GM21576 (cell line): ENCODE results near the gene DHRS4L2.
"Not testable (repeated sequence)": the region's sequence is repeated elsewhere in the genome, so short reads cannot be mapped to it uniquely, and the experiment has no call there.

Experiments
- ATAC-seq: cut with Tn5 transposase; IDR thresholded peaks from one replicate; pipeline ENCODE4 v1.9.1; 2021; ENCODE audit warnings: mild to moderate bottlenecking, moderate library complexity; ENCODE audit not compliant: unreplicated experiment

Gene DHRS4L2

DNA sequence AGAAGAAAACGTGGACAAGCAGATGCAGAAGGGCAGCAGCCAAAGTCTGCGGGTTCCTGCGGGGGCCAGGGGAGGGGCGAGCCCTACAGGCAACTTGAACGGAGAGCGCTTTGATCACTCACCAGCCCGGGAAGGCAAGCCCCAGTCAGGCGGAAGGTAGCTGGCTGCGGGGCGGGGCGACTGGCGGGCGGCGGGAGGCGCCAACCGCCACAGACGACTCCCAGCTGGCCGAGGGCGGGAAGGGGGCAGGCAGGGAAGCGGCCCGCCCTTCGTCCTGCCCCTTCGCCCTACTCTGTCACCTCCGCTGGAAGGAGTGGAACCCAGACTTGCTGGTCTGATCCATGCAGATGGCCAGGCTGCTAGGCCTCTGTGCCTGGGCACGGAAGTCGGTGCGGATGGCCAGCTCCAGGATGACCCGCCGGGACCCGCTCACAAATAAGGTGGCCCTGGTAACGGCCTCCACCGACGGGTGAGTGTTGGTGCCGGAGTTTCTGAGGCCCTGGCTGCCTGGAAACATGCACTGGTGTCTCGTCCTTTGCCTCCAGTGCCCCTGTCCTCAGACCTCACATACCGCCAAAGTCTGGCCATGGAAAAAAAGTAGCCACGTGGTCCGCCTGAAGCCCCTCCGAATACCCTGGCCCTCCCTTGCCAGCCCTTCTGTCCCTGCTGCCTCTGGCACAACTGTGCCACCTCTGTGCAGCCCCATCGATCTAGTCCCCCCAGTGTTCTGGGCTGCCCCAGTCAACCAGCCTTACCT is at the start of gene DHRS4L2:
Gene DHRS4L2, plus strand, starts transcription at position 323 of the 757 bp plus-strand sequence. Its CDS starts 19 bp downstream, at position 342.
- peak; percentile 87 for ATAC-seq

- no peak for ATAC-seq
Measured at GRCh38 chr14:23939607-23940326, 49.0 kb upstream of the DHRS4L2 start.

GRCh38 chr14:23941230-23941629 is 47.5 kb upstream of the DHRS4L2 start:
- ATAC-seq: no peak

DNA sequence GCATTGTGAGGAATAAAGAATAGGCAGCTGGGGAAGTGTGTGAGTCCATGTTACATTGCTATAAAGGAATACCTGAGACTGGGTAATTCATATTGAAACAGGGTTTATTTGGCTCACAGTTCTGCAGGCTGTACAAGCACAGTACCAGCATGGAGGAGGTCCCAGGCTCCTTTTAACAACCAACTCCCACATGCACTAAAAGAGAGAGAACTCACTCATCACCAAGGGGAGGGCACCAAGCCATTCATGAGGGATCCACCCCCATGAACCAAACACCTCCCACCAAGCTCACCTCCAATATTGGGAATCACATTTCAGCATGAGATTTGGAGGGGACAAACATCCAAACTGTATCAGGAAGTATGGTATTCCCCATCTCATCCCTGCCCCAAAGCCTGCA is 47.1 kb upstream of the DHRS4L2 start:
- ATAC-seq: no peak

GRCh38 chr14:23942587-23942986 is 46.1 kb upstream of the DHRS4L2 start:
- no peak for ATAC-seq

DNA sequence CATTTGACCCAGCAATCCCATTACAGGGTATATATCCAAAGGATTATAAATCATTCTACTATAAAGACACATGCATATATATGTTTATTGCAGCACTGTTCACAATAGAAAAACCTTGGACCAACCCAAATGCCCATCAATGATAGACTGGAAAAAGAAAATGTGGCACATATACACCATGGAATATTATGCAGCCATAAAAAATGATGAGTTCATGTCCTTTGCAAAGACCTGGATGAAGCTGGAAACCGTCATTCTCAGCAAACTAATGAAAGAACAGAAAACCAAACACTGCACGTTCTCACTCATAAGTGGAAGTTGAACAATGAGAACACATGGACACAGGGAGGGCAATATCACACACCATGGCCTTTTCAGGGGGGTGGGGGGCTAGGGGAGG is 39.7 kb upstream of the DHRS4L2 start:
- ATAC-seq: not testable (repeated sequence)

GRCh38 chr14:23950411-23951135 is 38.2 kb upstream of the DHRS4L2 start:
- ATAC-seq: no peak

GRCh38 chr14:23951136-23951466 is 37.6 kb upstream of the DHRS4L2 start:
- ATAC-seq: not testable (repeated sequence)

DNA sequence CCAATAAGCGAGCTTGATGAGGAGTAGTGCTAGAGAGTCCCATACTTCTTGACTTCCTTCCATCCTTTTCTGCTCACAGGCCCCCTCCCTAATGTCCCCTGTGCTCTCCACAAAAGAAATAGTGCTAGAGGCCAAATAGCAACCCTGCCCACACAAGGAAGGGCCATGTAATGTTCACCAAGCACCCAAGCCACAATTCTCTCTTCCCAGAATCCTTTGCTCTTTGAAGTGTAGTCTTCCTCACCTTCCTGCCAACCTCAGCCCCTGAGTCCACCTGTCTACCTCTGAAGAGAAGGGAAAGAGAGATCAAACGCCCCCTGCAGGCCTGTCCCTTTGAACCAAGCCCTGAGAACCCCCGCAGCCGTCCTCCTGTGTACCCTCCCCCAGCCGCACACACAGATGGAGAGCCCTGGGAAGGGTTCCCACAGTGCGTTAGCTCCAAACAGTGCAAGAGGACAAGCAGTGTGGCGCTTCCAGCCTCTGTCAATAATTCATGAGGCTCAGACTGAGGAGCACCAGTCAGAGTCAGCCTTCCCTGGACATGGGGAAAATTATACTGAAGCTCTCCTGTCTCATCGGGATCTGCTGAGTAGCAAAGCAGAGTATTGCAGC is 37.0 kb upstream of the DHRS4L2 start:
- ATAC-seq: no peak

DNA sequence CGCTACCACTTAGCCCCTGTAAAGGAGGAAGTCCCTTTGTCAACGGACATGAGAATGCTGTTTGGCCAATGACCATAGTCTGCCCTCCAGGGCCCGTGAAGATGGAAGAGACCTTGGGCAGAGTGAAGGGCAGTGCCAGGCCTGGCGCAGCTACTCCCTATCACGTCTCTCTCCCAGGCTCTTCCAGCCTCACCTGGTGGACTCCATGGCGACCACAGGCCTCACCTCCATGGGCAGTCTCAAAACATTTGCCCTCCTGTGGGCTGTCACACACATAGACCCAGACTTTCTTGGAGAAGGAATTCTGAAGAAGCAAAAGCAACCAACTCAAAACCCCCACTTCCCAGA is 35.6 kb upstream of the DHRS4L2 start:
- not testable (repeated sequence) for ATAC-seq

GRCh38 chr14:23953464-23954278 is 35.1 kb upstream of the DHRS4L2 start, which contains the start of gene DHRS4:
Gene DHRS4 (plus strand): TSS chr14:23953770. CDS start chr14:23953789, 19 bp downstream.
- ATAC-seq: peak; percentile 90

GRCh38 chr14:23954279-23954614 is 34.5 kb upstream of the DHRS4L2 start:
- ATAC-seq: not testable (repeated sequence)

GRCh38 chr14:23954965-23955364 is 33.8 kb upstream of the DHRS4L2 start:
- ATAC-seq: not testable (repeated sequence)

DNA sequence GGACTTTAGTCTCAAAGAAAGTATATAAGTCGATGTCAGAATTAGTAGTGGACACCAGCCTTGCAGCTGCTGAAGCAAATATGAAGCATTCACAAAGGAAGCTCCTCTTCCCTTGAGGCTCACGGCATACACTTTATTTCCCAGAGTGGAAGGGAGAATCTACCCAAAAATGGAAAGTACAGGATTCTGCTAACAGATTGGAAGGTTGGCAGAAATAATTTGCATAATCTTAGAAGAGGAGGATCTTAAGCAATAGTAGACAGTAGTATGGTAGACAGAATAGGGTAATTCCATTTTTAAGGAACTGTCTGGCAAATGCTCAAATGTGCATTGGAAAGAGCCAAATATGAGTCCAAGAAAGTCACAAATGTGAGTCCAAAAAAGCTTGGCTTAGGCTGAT is 32.9 kb upstream of the DHRS4L2 start:
- ATAC-seq: not testable (repeated sequence)

DNA sequence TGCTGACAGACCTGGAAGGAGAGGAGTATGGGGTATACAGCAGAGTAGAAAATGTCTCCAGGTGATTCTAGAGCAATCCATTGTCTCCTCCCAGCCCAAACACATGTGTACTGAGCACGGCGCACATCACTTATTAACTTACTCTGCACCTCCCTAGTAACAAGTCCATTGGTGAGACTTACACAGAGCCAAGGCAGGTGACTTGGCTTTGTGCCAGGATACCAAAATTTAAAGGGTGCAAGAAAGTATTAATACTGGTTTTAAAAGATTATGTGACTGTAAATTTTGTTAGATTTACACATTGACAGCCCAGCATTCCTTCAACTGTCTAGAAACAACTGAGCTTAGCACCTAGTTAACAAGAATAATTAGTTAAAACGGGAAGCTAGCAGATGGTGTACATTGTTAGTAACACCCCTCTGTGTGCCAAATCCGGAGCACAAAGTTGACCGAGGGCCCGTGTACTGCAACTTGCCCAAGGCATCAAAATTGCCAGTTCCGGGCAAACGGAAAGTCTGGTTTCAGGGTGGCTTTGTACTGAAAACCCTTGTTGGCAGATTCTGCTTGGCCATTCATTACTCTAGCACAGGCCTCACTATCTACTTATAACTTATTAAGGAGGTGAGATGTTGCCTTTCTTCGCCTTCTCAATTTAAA is 30.7 kb upstream of the DHRS4L2 start:
- ATAC-seq: not testable (repeated sequence)

- ATAC-seq: not testable (repeated sequence)
Measured at GRCh38 chr14:23960899-23961298, 27.8 kb upstream of the DHRS4L2 start.

- not testable (repeated sequence) for ATAC-seq
Measured at GRCh38 chr14:23961704-23962103, 27.0 kb upstream of the DHRS4L2 start.

- not testable (repeated sequence) for ATAC-seq
Measured at GRCh38 chr14:23969130-23969480, 19.6 kb upstream of the DHRS4L2 start.

DNA sequence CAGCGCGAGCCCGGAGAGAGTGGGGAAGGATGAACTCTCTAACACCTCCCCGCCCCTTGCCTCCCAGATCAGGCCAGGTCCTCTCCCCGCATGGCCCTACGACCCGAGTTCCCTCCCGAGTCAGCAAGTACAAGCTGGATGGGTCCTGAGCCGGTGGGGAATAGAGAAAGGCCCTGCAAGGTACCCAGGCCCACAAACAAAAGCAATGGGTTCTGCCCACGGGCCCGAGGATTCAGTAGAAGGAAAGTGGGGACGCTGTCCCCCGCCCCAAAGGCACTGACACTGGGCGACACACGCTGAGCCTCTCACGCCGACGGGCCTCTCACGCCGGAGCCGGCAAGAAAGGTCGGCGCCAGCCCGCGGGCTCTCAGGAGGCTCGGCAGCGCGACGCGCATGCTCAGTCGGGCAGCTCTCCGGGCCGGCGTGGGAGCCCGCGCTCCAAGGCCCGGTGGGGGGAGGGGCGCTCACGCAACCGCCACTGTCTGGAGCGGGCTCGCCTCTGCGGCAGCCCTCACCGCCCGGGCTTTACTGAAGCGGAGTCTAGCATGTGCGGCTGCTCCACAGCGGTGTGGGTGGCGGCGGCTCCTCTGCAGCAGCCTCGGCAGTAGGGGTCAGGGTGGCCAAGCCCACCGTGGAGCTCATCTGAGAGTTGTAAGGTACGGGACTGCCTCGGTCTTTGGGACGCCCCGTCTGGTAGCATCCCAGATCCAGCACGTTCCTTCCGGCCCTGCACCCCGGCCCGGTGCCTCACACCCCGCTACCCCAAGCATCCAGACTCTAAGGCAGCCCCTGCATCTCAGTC is 19.0 kb upstream of the DHRS4L2 start:
- not testable (repeated sequence) for ATAC-seq
